ENCODE data around the gene ZFP91. TPM values are rescaled to one million over a fixed set of nuclear protein-coding genes. Genes with fewer than 3 reads are reported as not detected.
A peak's percentile ranks its signal among the peaks of the same experiment; 100 is the strongest.

ZFP91 gene
- total RNA-seq, 2 donors from 2014 or later: 37.7 to 79.7 TPM

GRCh38 chr11:58615559-58615958 is 36.7 kb downstream of the ZFP91 start:
- Mint-ChIP-seq H3K36me3 (peaks cover 22 to 58% of the 10 kb centered on the region in 2 donors), H3K27ac (peak overlapping the region in 1 of 2 donors; percentile 32), H3K9me3 (no peaks in the 10 kb centered on the region)
- no peak for ATAC-seq
- DNase-seq (ENCODE audit: low spot score in 2 of 2): no peak

GRCh38 chr11:58616594-58616993 is 37.7 kb downstream of the ZFP91 start:
- Mint-ChIP-seq H3K36me3 (peaks cover 17 to 51% of the 10 kb centered on the region in 2 donors), H3K9me3 (no peaks in the 10 kb centered on the region), H3K27ac (no peak overlapping the region)
- ATAC-seq (no peak), DNase-seq (ENCODE audit: low spot score in 2 of 2) (no peak)

GRCh38 chr11:58617976-58618557 is 39.2 kb downstream of the ZFP91 start:
- DNase-seq (ENCODE audit: low spot score in 2 of 2) (no peak), ATAC-seq (peak; percentile 36 to 62)
- Mint-ChIP-seq H3K36me3 (peaks cover 25 to 47% of the 10 kb centered on the region in 2 donors), H3K9me3 (no peaks in the 10 kb centered on the region), H3K27ac (peak overlapping the region; percentile 42 to 48)

- Mint-ChIP-seq H3K36me3 (peaks cover 27 to 39% of the 10 kb centered on the region in 2 donors), H3K27ac (peak overlapping the region; percentile 44 to 58), H3K9me3 (no peaks in the 10 kb centered on the region)
- peak; percentile 58 to 70 for ATAC-seq
- DNase-seq (ENCODE audit: low spot score in 2 of 2): no peak
Measured at GRCh38 chr11:58621586-58622262, 42.9 kb downstream of the ZFP91 start.

- peak within 1 kb of the TSS; percentile 44 to 58 for H3K27ac Mint-ChIP-seq
- no peaks in the 10 kb centered on the region for H3K9me3 Mint-ChIP-seq
- H3K36me3 Mint-ChIP-seq: peaks cover 27 to 33% of the 10 kb centered on the region in 2 donors
- ATAC-seq: peak in 1 of 2 donors; percentile 13
- no peak for DNase-seq (ENCODE audit: low spot score in 2 of 2)
Measured at GRCh38 chr11:58622344-58622743, 43.5 kb downstream of the ZFP91 start, which contains the start of gene CNTF. CNTF (plus strand) TSS chr11:58622665; CDS start chr11:58622753, 88 bp downstream.

GRCh38 chr11:58625086-58625485 is 46.2 kb downstream of the ZFP91 start:
- DNase-seq (ENCODE audit: low spot score in 2 of 2): no peak
- Mint-ChIP-seq H3K36me3 (peaks cover 23% of the 10 kb centered on the region in 2 donors), H3K27ac (peak overlapping the region in 1 of 2 donors; percentile 63), H3K9me3 (no peaks in the 10 kb centered on the region)
- no peak for ATAC-seq

- no peak for DNase-seq (ENCODE audit: low spot score in 2 of 2)
- no peaks in the 10 kb centered on the region for H3K9me3 Mint-ChIP-seq
- H3K36me3 Mint-ChIP-seq: peaks cover 19 to 23% of the 10 kb centered on the region in 2 donors
- ATAC-seq: peak in 1 of 2 donors; percentile 48
- H3K27ac Mint-ChIP-seq: peak overlapping the region in 1 of 2 donors; percentile 63
Measured at GRCh38 chr11:58625826-58626460, 47.1 kb downstream of the ZFP91 start.

GRCh38 chr11:58626934-58627483 is 48.1 kb downstream of the ZFP91 start:
- DNase-seq (ENCODE audit: low spot score in 2 of 2) (no peak), ATAC-seq (no peak)
- Mint-ChIP-seq H3K27ac (peak overlapping the region; percentile 72 to 76), H3K36me3 (peaks cover 13 to 23% of the 10 kb centered on the region in 2 donors), H3K9me3 (no peaks in the 10 kb centered on the region)

- ATAC-seq (no peak), DNase-seq (ENCODE audit: low spot score in 2 of 2) (no peak)
- Mint-ChIP-seq H3K36me3 (peaks cover 6 to 11% of the 10 kb centered on the region in 2 donors), H3K27ac (peak overlapping the region in 1 of 2 donors; percentile 76), H3K9me3 (no peaks in the 10 kb centered on the region)
Measured at GRCh38 chr11:58628446-58628845, 49.6 kb downstream of the ZFP91 start.

- no peaks in the 10 kb centered on the region for H3K9me3 Mint-ChIP-seq
- DNase-seq (ENCODE audit: low spot score in 2 of 2): no peak
- peak; percentile 53 to 63 for ATAC-seq
- H3K36me3 Mint-ChIP-seq: no peaks in the 10 kb centered on the region
- peak overlapping the region in 1 of 2 donors; percentile 66 for H3K27ac Mint-ChIP-seq
Measured at GRCh38 chr11:58629857-58630256, 51.0 kb downstream of the ZFP91 start.

- no peak for DNase-seq (ENCODE audit: low spot score in 2 of 2)
- peak overlapping the region in 1 of 2 donors; percentile 48 for H3K27ac Mint-ChIP-seq
- no peaks in the 10 kb centered on the region for H3K9me3 Mint-ChIP-seq
- no peaks in the 10 kb centered on the region for H3K36me3 Mint-ChIP-seq
- ATAC-seq: no peak
Measured at GRCh38 chr11:58631378-58631777, 52.5 kb downstream of the ZFP91 start.

GRCh38 chr11:58632510-58632909 is 53.6 kb downstream of the ZFP91 start:
- Mint-ChIP-seq H3K9me3 (no peaks in the 10 kb centered on the region), H3K36me3 (no peaks in the 10 kb centered on the region)
- no peak for ATAC-seq

GRCh38 chr11:58636587-58636986 is 57.7 kb downstream of the ZFP91 start:
- Mint-ChIP-seq H3K27ac (no peak overlapping the region), H3K36me3 (no peaks in the 10 kb centered on the region), H3K9me3 (no peaks in the 10 kb centered on the region)
- no peak for DNase-seq (ENCODE audit: low spot score in 2 of 2)
- no peak for ATAC-seq

More at GRCh38 chr11:58632510-58632909, 53.6 kb downstream of the ZFP91 start:
- H3K27ac Mint-ChIP-seq: no peak overlapping the region
- DNase-seq (ENCODE audit: low spot score in 2 of 2): no peak

- Mint-ChIP-seq H3K36me3 (no peaks in the 10 kb centered on the region), H3K27ac (peak overlapping the region in 1 of 2 donors; percentile 24), H3K9me3 (no peaks in the 10 kb centered on the region)
- DNase-seq (ENCODE audit: low spot score in 2 of 2) (no peak), ATAC-seq (no peak)
Measured at GRCh38 chr11:58637371-58637770, 58.5 kb downstream of the ZFP91 start.

GRCh38 chr11:58639103-58639502 is 60.2 kb downstream of the ZFP91 start:
- ATAC-seq (peak in 1 of 2 donors; percentile 14), DNase-seq (ENCODE audit: low spot score in 2 of 2) (no peak)
- H3K27ac Mint-ChIP-seq: no peak overlapping the region
- no peaks in the 10 kb centered on the region for H3K36me3 Mint-ChIP-seq
- H3K9me3 Mint-ChIP-seq: peaks cover 0 to 3% of the 10 kb centered on the region in 2 donors

- DNase-seq (ENCODE audit: low spot score in 2 of 2) (no peak), ATAC-seq (no peak)
- Mint-ChIP-seq H3K9me3 (peaks cover 0 to 9% of the 10 kb centered on the region in 2 donors), H3K36me3 (peaks cover 0 to 1% of the 10 kb centered on the region in 2 donors), H3K27ac (peak overlapping the region in 1 of 2 donors; percentile 62)
Measured at GRCh38 chr11:58639669-58640068, 60.8 kb downstream of the ZFP91 start.

Data from activated naive CD4-positive, alpha-beta T cell treated with anti-CD3 and anti-CD28 coated beads, Interleukin-2, amount 50 U/mL, for 72 hours (primary cell).